GM12865 (cell line): ENCODE data around the gene COL4A5.

ENCODE experiments used
- DNase-seq: peaks from one replicate; pipeline ENCODE4 v3.0.0; 2010; ENCODE audit warnings: low read depth
- H3K4me3 ChIP-seq: 2 replicates; pipeline ENCODE4 v1.5.1; 2011; ENCODE audit warnings: mild to moderate bottlenecking, low read depth, low read length, control low read depth
- CTCF ChIP-seq: IDR thresholded peaks from 2 replicates; pipeline ENCODE4 v1.5.1; 2011; ENCODE audit warnings: low read length, control low read depth, low read depth, inconsistent platforms; ENCODE audit not compliant: insufficient read depth; ENCODE audit errors: missing control alignments

Gene COL4A5

GRCh38 chrX:108557580-108557979 is 117.9 kb downstream of the COL4A5 start:
- no peak overlapping the region for H3K4me3 ChIP-seq
- DNase-seq = no peak
- no peak for TF ChIP-seq CTCF

- no peak overlapping the region for H3K4me3 ChIP-seq
- TF ChIP-seq CTCF = no peak
- DNase-seq = no peak
Observed at GRCh38 chrX:108558217-108558616, 118.6 kb downstream of the COL4A5 start.

GRCh38 chrX:108573136-108573535 is 133.5 kb downstream of the COL4A5 start:
- DNase-seq = no peak
- no peak overlapping the region for H3K4me3 ChIP-seq
- TF ChIP-seq CTCF = no peak

DNA sequence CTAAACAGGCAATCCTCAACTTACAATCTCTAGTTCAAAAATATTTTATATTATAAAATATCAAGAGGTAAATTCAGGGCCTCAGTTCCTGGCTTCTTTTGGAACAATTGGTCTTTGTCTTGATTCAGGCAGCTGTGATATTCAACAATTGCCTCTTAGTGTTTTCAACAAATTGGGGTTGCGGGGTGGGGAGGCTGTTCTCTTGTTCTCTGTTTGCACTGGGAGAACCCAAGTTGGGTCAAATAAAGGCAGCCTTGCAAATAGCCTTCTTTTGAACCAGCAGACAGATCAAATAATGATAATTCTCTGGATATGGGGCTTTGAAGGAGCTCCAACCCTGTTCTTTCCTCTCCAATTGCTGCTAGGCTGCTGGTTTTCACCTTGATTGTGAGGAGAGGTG is 142.5 kb downstream of the COL4A5 start:
- TF ChIP-seq CTCF = no peak
- no peak for DNase-seq
- no peak overlapping the region for H3K4me3 ChIP-seq

- H3K4me3 ChIP-seq = no peak overlapping the region
- TF ChIP-seq CTCF = peak; percentile 30
- peak; percentile 32 for DNase-seq
Observed at GRCh38 chrX:108584617-108585211, 145.1 kb downstream of the COL4A5 start.

- no peak overlapping the region for H3K4me3 ChIP-seq
- DNase-seq = no peak
- no peak for TF ChIP-seq CTCF
Observed at GRCh38 chrX:108590496-108590895, 150.9 kb downstream of the COL4A5 start.

DNA sequence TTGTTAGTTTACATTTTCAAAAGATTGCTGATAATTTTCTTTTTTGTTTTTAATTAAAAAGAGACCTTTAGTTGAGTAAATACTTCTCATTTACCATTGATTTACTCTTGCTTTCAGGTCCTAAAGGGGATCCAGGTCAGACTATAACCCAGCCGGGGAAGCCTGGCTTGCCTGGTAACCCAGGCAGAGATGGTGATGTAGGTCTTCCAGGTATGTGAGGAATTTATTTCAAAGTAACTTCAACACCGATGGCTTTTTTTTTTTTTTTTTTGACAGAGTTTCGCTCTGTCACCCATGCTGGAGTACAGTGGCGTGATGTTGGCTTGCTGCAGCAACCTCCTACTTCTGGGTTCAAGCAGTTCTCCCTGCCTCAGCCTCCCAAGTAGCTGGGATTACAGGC is 161.6 kb downstream of the COL4A5 start:
- no peak for TF ChIP-seq CTCF
- no peak for DNase-seq

More for the DNA sequence above, 161.6 kb downstream of the COL4A5 start:
- no peak overlapping the region for H3K4me3 ChIP-seq
